NT2/D1 (cell line): ENCODE data around the gene ABCA2.
A peak's percentile ranks its signal among the peaks of the same experiment; 100 is the strongest.
"Not testable (repeated sequence)": the region's sequence is repeated elsewhere in the genome, so short reads cannot be mapped to it uniquely, and the experiment has no call there.

ENCODE experiments used
- DNase-seq: peaks from one replicate; pipeline ENCODE4 v3.0.0-alpha.2; 2011; ENCODE audit warnings: low read depth, low spot score
- H3K27me3 ChIP-seq: 2 replicates; pipeline ENCODE4 v1.6.0; 2011; ENCODE audit warnings: mild to moderate bottlenecking; ENCODE audit not compliant: insufficient read length, insufficient read depth
- H3K36me3 ChIP-seq: 2 replicates; pipeline ENCODE4 v1.6.1; 2011; ENCODE audit warnings: mild to moderate bottlenecking, low read length, mixed read lengths; ENCODE audit not compliant: insufficient read depth, insufficient read length
- H3K4me1 ChIP-seq: 2 replicates; pipeline ENCODE4 v1.5.1; 2011; ENCODE audit not compliant: insufficient read depth, insufficient read length
- H3K4me3 ChIP-seq: 2 replicates; pipeline ENCODE4 v1.5.1; 2011; ENCODE audit warnings: low read depth; ENCODE audit not compliant: insufficient read length
- H3K9ac ChIP-seq: 2 replicates; pipeline ENCODE4 v1.6.0; 2011; ENCODE audit warnings: low read depth; ENCODE audit not compliant: insufficient read length
- H3K9me3 ChIP-seq: 2 replicates; pipeline ENCODE4 v1.5.1; 2011; ENCODE audit warnings: mild to moderate bottlenecking, low read length; ENCODE audit not compliant: insufficient read depth
- SUZ12 ChIP-seq: IDR thresholded peaks from 2 replicates; pipeline ENCODE4 v1.6.1; 2011; ENCODE audit not compliant: insufficient read length, insufficient read depth; ENCODE audit errors: extremely low read depth
- YY1 ChIP-seq: IDR thresholded peaks from 2 replicates; pipeline ENCODE4 v1.6.1; 2011; ENCODE audit not compliant: insufficient read length, insufficient read depth
- ZNF274 ChIP-seq: IDR thresholded peaks from 2 replicates; pipeline ENCODE4 v1.6.1; 2011; ENCODE audit warnings: mild to moderate bottlenecking, low read depth, low read length

Gene ABCA2

GRCh38 chr9:137035507-137035834 is 7.4 kb upstream of the ABCA2 start:
- no peak overlapping the region for H3K9ac ChIP-seq

GRCh38 chr9:137034709-137035506 is 6.9 kb upstream of the ABCA2 start:
- Histone ChIP-seq H3K36me3 (peaks cover 17% of the 10 kb centered on the region), H3K4me3 (no peak overlapping the region), H3K9me3 (no peaks in the 10 kb centered on the region), H3K27me3 (peaks cover 8% of the 10 kb centered on the region), H3K4me1 (peaks cover 21% of the 10 kb centered on the region), H3K9ac (peak overlapping the region; percentile 52)
- TF ChIP-seq ZNF274 (no peak), SUZ12 (no peak), YY1 (no peak)
- DNase-seq: peak; percentile 85

More at GRCh38 chr9:137035507-137035834, 7.4 kb upstream of the ABCA2 start:
- Histone ChIP-seq H3K27me3 (peaks cover 8% of the 10 kb centered on the region), H3K36me3 (peaks cover 22% of the 10 kb centered on the region), H3K9me3 (no peaks in the 10 kb centered on the region), H3K4me1 (peaks cover 18% of the 10 kb centered on the region), H3K4me3 (no peak overlapping the region)
- no peak for TF ChIP-seq SUZ12
- no peak for DNase-seq

GRCh38 chr9:137034039-137034708 is 6.1 kb upstream of the ABCA2 start:
- Histone ChIP-seq H3K9me3 (no peaks in the 10 kb centered on the region), H3K27me3 (peaks cover 12% of the 10 kb centered on the region), H3K4me3 (no peak overlapping the region), H3K9ac (peak overlapping the region; percentile 32), H3K4me1 (peaks cover 21% of the 10 kb centered on the region), H3K36me3 (peaks cover 10% of the 10 kb centered on the region)
- TF ChIP-seq ZNF274 (no peak), SUZ12 (no peak), YY1 (no peak)
- no peak for DNase-seq

GRCh38 chr9:137033481-137033880 is 5.4 kb upstream of the ABCA2 start:
- DNase-seq, H3K9ac ChIP-seq, H3K4me3 ChIP-seq, H3K36me3 ChIP-seq, H3K9me3 ChIP-seq: not testable (repeated sequence)
- Histone ChIP-seq H3K27me3 (peaks cover 19% of the 10 kb centered on the region), H3K4me1 (peaks cover 28% of the 10 kb centered on the region)

- peaks cover 30% of the 10 kb centered on the region for H3K4me1 ChIP-seq
- no peak for DNase-seq
- TF ChIP-seq ZNF274 (no peak), SUZ12 (no peak), YY1 (no peak)
Observed at GRCh38 chr9:137032858-137033257, 4.8 kb upstream of the ABCA2 start.

GRCh38 chr9:137031904-137032640 is 4.0 kb upstream of the ABCA2 start, which contains the start of gene FUT7:
FUT7 (minus strand) TSS chr9:137032088; CDS start chr9:137031991, 97 bp downstream.
- Histone ChIP-seq H3K9me3 (no peaks in the 10 kb centered on the region), H3K9ac (no peak within 1 kb of the TSS), H3K27me3 (peaks cover 28% of the 10 kb centered on the region), H3K4me3 (no peak within 1 kb of the TSS), H3K4me1 (peaks cover 37% of the 10 kb centered on the region), H3K36me3 (peaks cover under 1% of the 10 kb centered on the region)
- TF ChIP-seq ZNF274: no peak
- no peak for TF ChIP-seq SUZ12
- TF ChIP-seq YY1: no peak
- DNase-seq: no peak

More at GRCh38 chr9:137032858-137033257, 4.8 kb upstream of the ABCA2 start:
- no peak overlapping the region for H3K4me3 ChIP-seq
- peaks cover 6% of the 10 kb centered on the region for H3K36me3 ChIP-seq
- no peak overlapping the region for H3K9ac ChIP-seq
- no peaks in the 10 kb centered on the region for H3K9me3 ChIP-seq
- H3K27me3 ChIP-seq: peaks cover 21% of the 10 kb centered on the region
